ENCODE results near the gene RANGAP1.

RANGAP1 gene

GRCh38 chr22:41332217-41332939, 46.4 kb upstream of the RANGAP1 start:
- peaks cover 51% of the 10 kb centered on the region for H3K36me3 ChIP-seq (replicated peaks; ENCODE audit: low read depth, low read length)

GRCh38 chr22:41330169-41330568, 44.2 kb upstream of the RANGAP1 start:
- Histone ChIP-seq H3K79me2 (ENCODE audit: low read length) (no peaks in the 10 kb centered on the region), H3K4me1 (ENCODE audit: low read length) (no peaks in the 10 kb centered on the region), H2AFZ (ENCODE audit: low read depth, low read length) (no peak overlapping the region), H4K20me1 (ENCODE audit: insufficient read depth, low read length) (no peaks in the 10 kb centered on the region), H3K27me3 (ENCODE audit: low read depth, low read length) (no peaks in the 10 kb centered on the region), H3K36me3 (replicated peaks; ENCODE audit: low read depth, low read length) (peaks cover 49% of the 10 kb centered on the region), H3K27ac (ENCODE audit: low read length) (no peak overlapping the region), H3K9me3 (ENCODE audit: insufficient read depth, low read length) (no peaks in the 10 kb centered on the region), H3K4me2 (ENCODE audit: low read length) (no peak overlapping the region), H3K4me3 (ENCODE audit: low read length) (no peak overlapping the region), H3K9ac (ENCODE audit: low read length) (no peak overlapping the region)
- TF ChIP-seq CTCF (IDR thresholded peaks at IDR 0.05; ENCODE audit: low read depth, low read length) (no peak), EZH2phosphoT487 (IDR thresholded peaks at IDR 0.05; ENCODE audit: low read depth) (no peak)

More at GRCh38 chr22:41332217-41332939, 46.4 kb upstream of the RANGAP1 start:
- H4K20me1 ChIP-seq (ENCODE audit: insufficient read depth, low read length): no peaks in the 10 kb centered on the region
- no peak overlapping the region for H3K27ac ChIP-seq (ENCODE audit: low read length)
- no peaks in the 10 kb centered on the region for H3K9me3 ChIP-seq (ENCODE audit: insufficient read depth, low read length)
- no peaks in the 10 kb centered on the region for H3K4me1 ChIP-seq (ENCODE audit: low read length)
- no peak overlapping the region for H3K9ac ChIP-seq (ENCODE audit: low read length)
- H3K79me2 ChIP-seq (ENCODE audit: low read length): no peaks in the 10 kb centered on the region
- H2AFZ ChIP-seq (ENCODE audit: low read depth, low read length): no peak overlapping the region
- no peak overlapping the region for H3K4me3 ChIP-seq (ENCODE audit: low read length)
- H3K4me2 ChIP-seq (ENCODE audit: low read length): no peak overlapping the region
- H3K27me3 ChIP-seq (ENCODE audit: low read depth, low read length): no peaks in the 10 kb centered on the region
- TF ChIP-seq EZH2phosphoT487 (IDR thresholded peaks at IDR 0.05; ENCODE audit: low read depth): no peak
- no peak for TF ChIP-seq CTCF (IDR thresholded peaks at IDR 0.05; ENCODE audit: low read depth, low read length)

- Histone ChIP-seq H3K4me1 (ENCODE audit: low read length) (no peaks in the 10 kb centered on the region), H3K9me3 (ENCODE audit: insufficient read depth, low read length) (no peaks in the 10 kb centered on the region), H3K9ac (ENCODE audit: low read length) (no peak overlapping the region), H3K36me3 (replicated peaks; ENCODE audit: low read depth, low read length) (peaks cover 48% of the 10 kb centered on the region), H3K27ac (ENCODE audit: low read length) (no peak overlapping the region), H4K20me1 (ENCODE audit: insufficient read depth, low read length) (peaks cover 4% of the 10 kb centered on the region; the same call in 1 of the 2 replicates), H3K27me3 (ENCODE audit: low read depth, low read length) (no peaks in the 10 kb centered on the region), H2AFZ (ENCODE audit: low read depth, low read length) (no peak overlapping the region), H3K79me2 (ENCODE audit: low read length) (peaks cover 6% of the 10 kb centered on the region), H3K4me3 (ENCODE audit: low read length) (no peak overlapping the region), H3K4me2 (ENCODE audit: low read length) (no peak overlapping the region)
- TF ChIP-seq CTCF (IDR thresholded peaks at IDR 0.05; ENCODE audit: low read depth, low read length) (no peak), EZH2phosphoT487 (IDR thresholded peaks at IDR 0.05; ENCODE audit: low read depth) (no peak)
Observed at GRCh38 chr22:41327124-41327523, 41.1 kb upstream of the RANGAP1 start.

GRCh38 chr22:41324821-41325528, 39.0 kb upstream of the RANGAP1 start:
- TF ChIP-seq CTCF (IDR thresholded peaks at IDR 0.05; ENCODE audit: low read depth, low read length) (no peak), EZH2phosphoT487 (IDR thresholded peaks at IDR 0.05; ENCODE audit: low read depth) (no peak)
- Histone ChIP-seq H3K4me3 (ENCODE audit: low read length) (no peak overlapping the region), H3K4me2 (ENCODE audit: low read length) (no peak overlapping the region), H3K9me3 (ENCODE audit: insufficient read depth, low read length) (no peaks in the 10 kb centered on the region), H3K79me2 (ENCODE audit: low read length) (peaks cover 16% of the 10 kb centered on the region), H3K4me1 (ENCODE audit: low read length) (no peaks in the 10 kb centered on the region), H4K20me1 (ENCODE audit: insufficient read depth, low read length) (peaks cover 4% of the 10 kb centered on the region; the same call in 1 of the 2 replicates), H2AFZ (ENCODE audit: low read depth, low read length) (no peak overlapping the region), H3K27me3 (ENCODE audit: low read depth, low read length) (no peaks in the 10 kb centered on the region), H3K27ac (ENCODE audit: low read length) (no peak overlapping the region), H3K9ac (ENCODE audit: low read length) (no peak overlapping the region), H3K36me3 (replicated peaks; ENCODE audit: low read depth, low read length) (peaks cover 43% of the 10 kb centered on the region)

Measured in OCI-LY3 (cell line).